GM18951 (cell line): ENCODE data around the gene GET4.

Source experiments
- POLR2A ChIP-seq: IDR thresholded peaks from 4 replicates; pipeline ENCODE4 v1.6.1; 2011; ENCODE audit warnings: mild to moderate bottlenecking; ENCODE audit not compliant: insufficient read length, insufficient read depth; ENCODE audit errors: extremely low read depth
- in situ Hi-C: fragments of 300-500 bp; cut with MboI; formaldehyde crosslinking; loops from one replicate; pipeline ENCODE4 v1.12.0; 2022; ENCODE audit warnings: low sequenced_read_pairs, mixed read lengths, inconsistent platforms; ENCODE audit not compliant: unreplicated experiment

The GET4 gene

GRCh38 chr7:853366-854117, 22.8 kb upstream of the GET4 start:
- in situ Hi-C loops, result no loop called here
- TF ChIP-seq POLR2A, result no peak

- no peak for TF ChIP-seq POLR2A
- in situ Hi-C loops, result no loop called here
Observed at GRCh38 chr7:854118-854775, 22.1 kb upstream of the GET4 start.

- TF ChIP-seq POLR2A, result no peak
- in situ Hi-C loops, result no loop called here
Observed at GRCh38 chr7:855686-856369, 20.5 kb upstream of the GET4 start.

- in situ Hi-C loops, result no loop called here
- TF ChIP-seq POLR2A, result no peak
Observed at GRCh38 chr7:856444-857095, 19.8 kb upstream of the GET4 start.

- no peak for TF ChIP-seq POLR2A
- in situ Hi-C loops, result no loop called here
Observed at GRCh38 chr7:857661-858060, 18.7 kb upstream of the GET4 start.

- no peak for TF ChIP-seq POLR2A
- in situ Hi-C loops, result loop anchor here (10.0 kb wide), 2 partner anchors 75 to 545 kb away; no protein-coding TSS in a partner anchor
Observed at GRCh38 chr7:859359-860030, 16.9 kb upstream of the GET4 start.

GRCh38 chr7:860149-860548, 16.2 kb upstream of the GET4 start:
- TF ChIP-seq POLR2A, result no peak
- in situ Hi-C loops, result loop anchor here (10.0 kb wide), 2 partner anchors 75 to 545 kb away; no protein-coding TSS in a partner anchor

GRCh38 chr7:861222-861621, 15.1 kb upstream of the GET4 start:
- in situ Hi-C loops, result loop anchor here (10.0 kb wide), 2 partner anchors 76 to 546 kb away; no protein-coding TSS in a partner anchor
- no peak for TF ChIP-seq POLR2A

- TF ChIP-seq POLR2A, result no peak
- in situ Hi-C loops, result loop anchor here (10.0 kb wide), 2 partner anchors 77 to 547 kb away; no protein-coding TSS in a partner anchor
Observed at GRCh38 chr7:862157-862556, 14.2 kb upstream of the GET4 start.

- in situ Hi-C loops, result loop anchor here (10.0 kb wide), 2 partner anchors 78 to 548 kb away; no protein-coding TSS in a partner anchor
- no peak for TF ChIP-seq POLR2A
Observed at GRCh38 chr7:863106-863505, 13.2 kb upstream of the GET4 start.

- TF ChIP-seq POLR2A, result no peak
- in situ Hi-C loops, result loop anchor here (10.0 kb wide), 2 partner anchors 81 to 551 kb away; no protein-coding TSS in a partner anchor
Observed at GRCh38 chr7:865921-866320, 10.4 kb upstream of the GET4 start.

- no peak for TF ChIP-seq POLR2A
- in situ Hi-C loops, result loop anchor here (10.0 kb wide), 2 partner anchors 82 to 552 kb away; no protein-coding TSS in a partner anchor
Observed at GRCh38 chr7:867001-867405, 9.4 kb upstream of the GET4 start.
